GM12875 (cell line): ENCODE data around the gene CLSTN2.

Experiments used
- H3K4me3 ChIP-seq: one replicate; pipeline ENCODE4 v1.5.1; 2011; ENCODE audit warnings: low read depth, low read length, control low read depth
- CTCF ChIP-seq: IDR thresholded peaks from 2 replicates; pipeline ENCODE4 v1.5.1; 2011; ENCODE audit warnings: low read depth, mild to moderate bottlenecking, control low read depth, inconsistent platforms, low read length, moderate library complexity, borderline replicate concordance; ENCODE audit not compliant: insufficient read depth

CLSTN2 gene

GRCh38 chr3:140050396-140050795, 115.4 kb downstream of the CLSTN2 start:
- H3K4me3 ChIP-seq: no peak overlapping the region
- no peak for TF ChIP-seq CTCF

GRCh38 chr3:140051019-140051957, 116.3 kb downstream of the CLSTN2 start:
- peak; percentile 34; the same call in 1 of the 2 replicates for TF ChIP-seq CTCF
- no peak overlapping the region for H3K4me3 ChIP-seq

DNA sequence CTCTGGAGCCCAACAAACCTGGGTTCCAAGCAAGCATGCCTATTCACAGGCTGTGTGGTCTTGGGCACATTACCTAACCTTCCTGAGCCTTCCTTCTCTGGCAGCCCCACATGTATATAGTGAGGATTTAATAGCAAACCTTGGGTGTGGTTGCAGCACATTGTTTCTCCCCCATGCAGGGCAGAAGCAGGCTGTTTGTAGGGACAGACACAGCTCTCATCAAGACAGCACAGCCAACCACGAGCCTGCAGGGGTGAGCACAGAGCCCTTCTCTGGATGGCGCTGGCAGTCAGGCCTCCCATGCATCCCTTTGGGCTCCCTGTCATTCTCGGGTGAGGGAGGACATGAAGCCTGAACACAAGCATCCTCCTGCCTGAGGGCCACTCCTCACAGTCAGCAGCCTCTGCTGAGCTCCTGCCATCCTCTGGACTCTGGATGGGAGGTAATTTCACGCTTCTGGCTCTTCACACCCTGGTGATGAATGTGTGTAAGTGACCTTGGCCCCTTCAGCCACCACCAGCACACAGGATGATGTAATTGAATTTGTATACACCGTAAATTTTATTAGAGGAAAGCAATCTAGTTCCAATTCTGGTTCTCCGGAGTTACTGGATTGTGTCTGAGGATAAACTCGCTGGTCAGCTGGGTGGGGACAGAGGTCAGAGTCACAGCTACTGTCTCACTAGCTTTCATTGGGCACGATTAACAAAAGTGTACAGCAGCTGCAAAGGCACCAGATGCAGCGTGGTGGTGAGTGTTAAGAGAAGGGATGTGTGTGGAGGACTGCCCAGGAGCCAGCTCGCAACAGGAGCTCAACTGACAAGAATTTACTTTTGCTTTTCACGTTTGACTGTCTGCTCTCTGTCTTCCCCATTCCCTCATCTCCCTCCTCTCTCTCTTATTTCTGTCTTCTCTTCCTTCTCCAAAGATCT, 118.1 kb downstream of the CLSTN2 start:
- no peak overlapping the region for H3K4me3 ChIP-seq
- TF ChIP-seq CTCF: no peak

GRCh38 chr3:140053794-140054193, 118.8 kb downstream of the CLSTN2 start:
- H3K4me3 ChIP-seq: no peak overlapping the region
- TF ChIP-seq CTCF: no peak

DNA sequence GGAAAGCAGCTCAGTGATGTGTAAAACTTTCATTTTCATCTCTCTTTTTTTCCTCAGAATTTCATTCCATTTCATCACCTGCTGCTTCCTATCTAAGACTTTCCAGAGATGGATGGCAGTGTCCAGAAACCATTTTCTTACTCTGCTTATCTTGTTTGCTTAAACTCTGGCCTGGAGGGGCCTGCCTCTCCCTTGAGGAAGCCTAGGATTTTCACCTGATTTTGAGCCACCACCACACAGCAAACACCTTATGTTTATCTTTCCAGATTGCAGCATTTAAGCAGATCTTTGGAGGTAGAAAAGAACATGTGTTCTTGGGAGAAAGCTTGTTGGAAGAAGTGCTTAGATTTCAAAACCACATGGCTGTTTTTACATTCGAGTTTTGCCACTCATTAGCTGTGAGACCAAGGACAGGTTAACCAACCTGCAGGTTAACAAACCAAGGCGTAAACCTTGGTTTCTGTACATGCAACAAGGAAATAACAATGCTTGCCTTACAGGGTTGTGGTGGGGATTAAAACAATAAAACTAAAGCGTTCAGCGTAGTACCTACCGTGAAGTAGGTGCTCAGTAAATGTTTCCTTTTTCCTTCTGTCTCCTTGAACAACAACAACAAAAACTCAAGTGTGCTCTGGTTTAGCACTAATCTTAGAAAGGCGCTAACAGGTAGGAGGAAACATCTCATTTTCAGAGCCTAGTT, 120.3 kb downstream of the CLSTN2 start:
- no peak for TF ChIP-seq CTCF
- H3K4me3 ChIP-seq: no peak overlapping the region

DNA sequence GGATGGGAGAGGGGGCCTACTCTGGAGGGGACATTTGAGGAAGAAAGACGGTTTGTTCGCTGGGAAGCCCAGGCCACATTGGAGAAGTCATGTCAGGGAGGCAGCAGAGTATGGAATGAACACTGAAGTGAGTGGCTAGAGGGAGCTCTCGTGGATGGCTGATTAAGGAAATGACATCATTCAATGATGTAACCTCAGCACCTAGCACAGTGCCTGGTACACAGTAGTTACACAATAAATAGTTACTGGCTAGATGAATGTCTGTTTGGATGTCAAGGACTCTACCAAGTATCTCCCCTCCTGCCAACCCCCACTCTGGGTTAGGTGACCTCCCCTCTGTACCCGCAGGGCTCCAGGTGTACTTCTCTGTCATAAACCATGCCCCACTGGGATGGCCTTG, 121.1 kb downstream of the CLSTN2 start:
- no peak overlapping the region for H3K4me3 ChIP-seq
- TF ChIP-seq CTCF: no peak
